Calu3 (cell line): Measurements from ENCODE around the gene ARL3. TPM values are rescaled to one million over a fixed set of nuclear protein-coding genes. Genes with fewer than 3 reads are reported as not detected.

Source experiments
- BruUV-seq: library from RNA; stranded (reverse); fragments of 400-500 nt; replicated peaks from 2 replicates; lab custom pipeline; 2021; lab: Mats Ljungman, UMichigan
- CTCF ChIA-PET: fragments of 300-600 bp; sonication (Branson Sonifier 250); formaldehyde crosslinking; loops from one replicate; lab custom pipeline; 2022; ENCODE audit warnings: antibody characterized with exemption; lab: Charles Lee
- DNase-seq: peaks from one replicate; pipeline ENCODE4 v3.0.0; 2022
- H3K27ac Mint-ChIP-seq: one replicate; pipeline ENCODE4 v1.8.0; 2022; ENCODE audit warnings: mixed read lengths; ENCODE audit not compliant: unreplicated experiment
- H3K27me3 Mint-ChIP-seq: one replicate; pipeline ENCODE4 v1.8.0; 2022; ENCODE audit warnings: mixed read lengths; ENCODE audit not compliant: unreplicated experiment
- H3K36me3 Mint-ChIP-seq: one replicate; pipeline ENCODE4 v1.8.0; 2022; ENCODE audit warnings: mild to moderate bottlenecking, moderate library complexity, mixed read lengths; ENCODE audit not compliant: insufficient read depth, unreplicated experiment
- H3K4me1 Mint-ChIP-seq: one replicate; pipeline ENCODE4 v1.8.0; 2022; ENCODE audit warnings: mild to moderate bottlenecking, low read depth, mixed read lengths; ENCODE audit not compliant: unreplicated experiment
- H3K4me3 Mint-ChIP-seq: one replicate; pipeline ENCODE4 v1.8.0; 2022; ENCODE audit warnings: mild to moderate bottlenecking, low read depth, moderate library complexity, mixed read lengths; ENCODE audit not compliant: unreplicated experiment
- H3K9me3 Mint-ChIP-seq: one replicate; pipeline ENCODE4 v1.8.0; 2022; ENCODE audit warnings: low read depth, mixed read lengths; ENCODE audit not compliant: unreplicated experiment
- CTCF ChIP-seq: fragments of 200-600 bp; IDR thresholded peaks from one replicate; pipeline ENCODE4 v1.8.0; 2022; ENCODE audit warnings: antibody characterized with exemption; ENCODE audit not compliant: unreplicated experiment
- intact Hi-C: fragments of 100-400 bp; cut with micrococcal nuclease; formaldehyde crosslinking; loops from one replicate; pipeline ENCODE4 v1.10.0; 2022; ENCODE audit not compliant: unreplicated experiment
- total RNA-seq: library from RNA; stranded (reverse); gene quantifications from 2 replicates; pipeline ENCODE4 v1.2.3, GENCODE V29; 2022

The ARL3 gene
- total RNA-seq, 1 experiment from 2014 or later = 5.6 TPM

- no peak overlapping the region for H3K27ac Mint-ChIP-seq
- no peak for DNase-seq
- H3K4me3 Mint-ChIP-seq = no peak overlapping the region
- H3K36me3 Mint-ChIP-seq = peaks cover 4% of the 10 kb centered on the region
- CTCF ChIA-PET = interaction anchor here (0.5 kb wide), 1 partner anchor 522 kb away, joined by 4 read pairs; no protein-coding TSS in a partner anchor
- intact Hi-C loops = no loop called here
- TF ChIP-seq CTCF = no peak
- peaks cover 8% of the 10 kb centered on the region for H3K4me1 Mint-ChIP-seq
- H3K9me3 Mint-ChIP-seq = no peaks in the 10 kb centered on the region
- BruUV-seq = no TSS peak
- no peaks in the 10 kb centered on the region for H3K27me3 Mint-ChIP-seq
Observed at GRCh38 chr10:102732661-102733060, 18.5 kb upstream of the ARL3 start.

GRCh38 chr10:102731222-102731800 lies 17.1 kb upstream of the ARL3 start:
- Mint-ChIP-seq H3K36me3 (peaks cover 4% of the 10 kb centered on the region), H3K4me1 (peaks cover 8% of the 10 kb centered on the region), H3K27ac (no peak overlapping the region), H3K9me3 (no peaks in the 10 kb centered on the region), H3K4me3 (no peak overlapping the region), H3K27me3 (no peaks in the 10 kb centered on the region)
- no peak for DNase-seq
- TF ChIP-seq CTCF = no peak
- intact Hi-C loops = no loop called here
- no TSS peak for BruUV-seq
- CTCF ChIA-PET = no interaction called here

- Mint-ChIP-seq H3K9me3 (no peaks in the 10 kb centered on the region), H3K4me3 (no peak overlapping the region), H3K36me3 (peaks cover 4% of the 10 kb centered on the region), H3K27me3 (no peaks in the 10 kb centered on the region), H3K4me1 (peaks cover 8% of the 10 kb centered on the region), H3K27ac (no peak overlapping the region)
- peak; percentile 41 for TF ChIP-seq CTCF
- intact Hi-C loops = loop anchor here (10.0 kb wide), 1 partner anchor 185 kb away; the partner anchor contains the start of gene CNNM2
- CTCF ChIA-PET = no interaction called here
- no TSS peak for BruUV-seq
- peak; percentile 78 for DNase-seq
Observed at GRCh38 chr10:102729029-102730026, 15.1 kb upstream of the ARL3 start.

GRCh38 chr10:102727037-102727818 lies 13.0 kb upstream of the ARL3 start:
- Mint-ChIP-seq H3K4me1 (peaks cover 9% of the 10 kb centered on the region), H3K27ac (no peak overlapping the region), H3K27me3 (no peaks in the 10 kb centered on the region), H3K9me3 (no peaks in the 10 kb centered on the region), H3K36me3 (peaks cover 4% of the 10 kb centered on the region), H3K4me3 (no peak overlapping the region)
- CTCF ChIA-PET = interaction anchor here (0.5 to 1.4 kb wide), 2 partner anchors 13 to 143 kb away, joined by 3 read pairs; partner anchors contain the start of genes ARL3 and SFXN2
- no peak for TF ChIP-seq CTCF
- intact Hi-C loops = loop anchor here (10.0 kb wide), 1 partner anchor 188 kb away; the partner anchor contains the start of gene CNNM2
- no TSS peak for BruUV-seq
- DNase-seq = no peak
